Measurements from ENCODE around the gene USH2A.
A peak's percentile ranks its signal among the peaks of the same experiment; 100 is the strongest.

Gene USH2A

DNA sequence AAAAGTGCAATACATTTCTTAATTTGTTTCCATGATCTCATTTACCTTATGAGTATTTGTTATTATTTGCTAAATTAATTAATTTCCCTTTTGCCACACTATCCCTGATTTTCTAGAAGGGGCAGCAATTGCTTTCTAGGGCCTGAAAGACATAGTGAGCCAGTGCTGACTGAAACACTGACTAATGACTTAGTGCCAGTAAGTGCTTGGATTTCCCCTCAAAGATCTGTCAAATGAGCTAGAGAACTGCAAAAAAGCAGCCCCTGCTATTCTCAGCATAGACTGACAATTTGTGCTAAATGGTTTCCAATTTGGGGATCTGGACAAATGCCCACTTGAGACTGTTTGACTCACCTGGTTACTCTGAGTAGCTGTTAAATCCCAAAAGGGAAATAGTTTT is 35.6 kb upstream of the USH2A start:
- no peak for DNase-seq (ENCODE audit: low read depth)
- TF ChIP-seq, protein P1, sequence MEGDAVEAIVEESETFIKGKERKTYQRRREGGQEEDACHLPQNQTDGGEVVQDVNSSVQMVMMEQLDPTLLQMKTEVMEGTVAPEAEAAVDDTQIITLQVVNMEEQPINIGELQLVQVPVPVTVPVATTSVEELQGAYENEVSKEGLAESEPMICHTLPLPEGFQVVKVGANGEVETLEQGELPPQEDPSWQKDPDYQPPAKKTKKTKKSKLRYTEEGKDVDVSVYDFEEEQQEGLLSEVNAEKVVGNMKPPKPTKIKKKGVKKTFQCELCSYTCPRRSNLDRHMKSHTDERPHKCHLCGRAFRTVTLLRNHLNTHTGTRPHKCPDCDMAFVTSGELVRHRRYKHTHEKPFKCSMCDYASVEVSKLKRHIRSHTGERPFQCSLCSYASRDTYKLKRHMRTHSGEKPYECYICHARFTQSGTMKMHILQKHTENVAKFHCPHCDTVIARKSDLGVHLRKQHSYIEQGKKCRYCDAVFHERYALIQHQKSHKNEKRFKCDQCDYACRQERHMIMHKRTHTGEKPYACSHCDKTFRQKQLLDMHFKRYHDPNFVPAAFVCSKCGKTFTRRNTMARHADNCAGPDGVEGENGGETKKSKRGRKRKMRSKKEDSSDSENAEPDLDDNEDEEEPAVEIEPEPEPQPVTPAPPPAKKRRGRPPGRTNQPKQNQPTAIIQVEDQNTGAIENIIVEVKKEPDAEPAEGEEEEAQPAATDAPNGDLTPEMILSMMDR (conservative IDR thresholded peaks at IDR 0.05; ENCODE audit: low read depth, low read length) = no peak
- no peak overlapping the region for H3K4me3 ChIP-seq (ENCODE audit: low read length)

DNA sequence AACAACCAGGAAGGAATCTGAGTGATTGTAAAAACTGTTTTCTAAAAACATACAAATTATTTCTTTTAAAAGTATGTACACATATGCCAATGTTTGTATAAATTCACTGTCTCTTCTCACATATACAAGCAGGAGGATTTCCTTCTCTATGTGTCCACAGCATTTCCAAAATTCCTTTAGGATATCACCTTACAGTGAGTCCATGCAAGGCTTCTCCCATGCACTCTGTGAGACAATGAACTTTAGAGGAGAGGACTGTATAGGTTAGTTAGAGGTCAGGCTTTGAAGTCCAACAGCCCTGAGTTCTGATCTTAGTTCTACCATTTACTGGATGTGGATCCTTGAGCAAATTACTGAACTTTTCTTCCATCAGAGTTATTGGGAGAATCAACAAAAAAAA is 34.1 kb upstream of the USH2A start:
- TF ChIP-seq, protein P1 (conservative IDR thresholded peaks at IDR 0.05; ENCODE audit: low read depth, low read length) = no peak
- no peak for DNase-seq (ENCODE audit: low read depth)
- no peak overlapping the region for H3K4me3 ChIP-seq (ENCODE audit: low read length)

DNA sequence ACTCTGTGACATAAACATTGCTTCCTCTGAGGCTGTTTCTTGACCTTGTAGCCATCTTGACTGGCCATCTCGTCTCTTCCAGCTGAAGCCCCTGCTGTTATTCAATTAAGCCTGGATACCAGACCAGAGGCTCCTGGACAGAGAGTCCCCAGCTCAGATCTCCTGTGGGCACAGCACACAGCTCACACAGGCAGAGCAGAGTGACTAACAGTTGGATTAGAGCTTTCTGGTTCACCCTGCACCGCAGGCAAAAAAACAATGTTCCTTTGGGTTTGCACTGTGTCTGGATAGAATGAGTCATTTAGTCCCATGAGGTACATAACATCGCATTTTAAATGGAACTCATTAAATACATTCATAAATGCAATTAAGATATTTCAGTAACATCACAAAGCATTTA is 33.4 kb upstream of the USH2A start:
- peak; percentile 87 for DNase-seq (ENCODE audit: low read depth)
- TF ChIP-seq, protein P1 (conservative IDR thresholded peaks at IDR 0.05; ENCODE audit: low read depth, low read length) = no peak
- H3K4me3 ChIP-seq (ENCODE audit: low read length) = no peak overlapping the region

DNA sequence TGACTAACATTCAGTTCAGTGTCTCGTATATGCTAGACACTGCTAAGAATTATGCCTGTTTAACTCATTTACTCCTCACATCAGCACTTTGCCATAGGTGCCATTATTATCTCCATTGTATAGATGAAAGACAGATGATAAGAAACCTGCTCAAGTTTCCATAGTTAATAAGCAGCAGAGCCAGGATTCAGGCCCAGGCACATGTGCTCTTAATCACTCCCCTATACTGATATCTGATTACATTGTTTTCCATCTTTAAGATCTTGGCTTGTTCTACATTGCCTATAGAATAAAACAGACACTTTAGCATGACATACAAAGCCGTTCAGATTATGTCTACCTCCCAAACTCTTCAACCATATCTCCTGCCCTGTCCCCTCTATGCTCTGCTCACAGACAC is 30.5 kb upstream of the USH2A start:
- TF ChIP-seq, protein P1 (conservative IDR thresholded peaks at IDR 0.05; ENCODE audit: low read depth, low read length) = no peak
- no peak for DNase-seq (ENCODE audit: low read depth)
- H3K4me3 ChIP-seq (ENCODE audit: low read length) = no peak overlapping the region

DNA sequence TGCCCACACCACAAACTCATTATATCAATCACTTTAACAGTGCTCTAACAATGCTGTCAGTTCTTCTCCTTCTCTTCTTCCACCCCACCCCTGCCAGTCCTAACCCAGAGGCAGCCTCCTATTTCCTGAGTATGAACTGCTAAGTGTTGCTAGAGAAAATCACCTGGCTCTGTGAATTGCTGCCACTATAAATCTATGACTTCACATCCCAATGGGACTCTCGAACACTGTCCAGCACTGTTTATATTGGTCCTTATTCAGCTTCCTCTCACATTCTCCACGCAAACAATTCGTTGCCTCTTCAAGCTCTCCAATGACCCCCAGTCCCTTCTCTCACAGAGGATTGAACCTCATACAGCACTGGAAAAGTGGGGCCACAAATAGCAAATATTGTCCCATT is 27.0 kb upstream of the USH2A start:
- TF ChIP-seq, protein P1 (conservative IDR thresholded peaks at IDR 0.05; ENCODE audit: low read depth, low read length) = no peak
- DNase-seq (ENCODE audit: low read depth) = no peak
- no peak overlapping the region for H3K4me3 ChIP-seq (ENCODE audit: low read length)

DNA sequence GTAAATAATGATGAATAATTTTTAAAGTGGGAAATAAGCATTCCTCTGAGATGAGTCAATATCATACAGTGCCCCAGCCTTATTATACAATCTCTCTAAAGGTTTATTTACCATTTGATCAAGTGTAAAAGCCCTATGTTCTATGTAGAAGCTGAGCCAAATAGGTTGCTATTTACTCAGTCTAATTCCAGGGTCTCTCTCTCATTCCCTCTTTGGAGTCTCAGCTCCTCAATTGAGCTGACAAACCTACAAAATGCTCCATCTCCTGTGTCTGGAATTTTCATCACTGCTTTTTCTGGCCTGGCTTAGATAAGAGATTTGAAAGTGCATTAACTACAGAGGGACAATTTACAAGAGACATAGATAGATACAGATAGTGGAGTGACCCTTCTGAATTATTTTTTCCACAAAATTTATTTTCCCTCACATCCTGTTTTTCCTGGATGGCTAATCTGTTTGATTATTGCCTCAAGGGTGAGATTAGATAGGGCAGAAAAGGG is 24.8 kb upstream of the USH2A start:
- TF ChIP-seq, protein P1 (conservative IDR thresholded peaks at IDR 0.05; ENCODE audit: low read depth, low read length) = no peak
- no peak overlapping the region for H3K4me3 ChIP-seq (ENCODE audit: low read length)
- no peak for DNase-seq (ENCODE audit: low read depth)

DNA sequence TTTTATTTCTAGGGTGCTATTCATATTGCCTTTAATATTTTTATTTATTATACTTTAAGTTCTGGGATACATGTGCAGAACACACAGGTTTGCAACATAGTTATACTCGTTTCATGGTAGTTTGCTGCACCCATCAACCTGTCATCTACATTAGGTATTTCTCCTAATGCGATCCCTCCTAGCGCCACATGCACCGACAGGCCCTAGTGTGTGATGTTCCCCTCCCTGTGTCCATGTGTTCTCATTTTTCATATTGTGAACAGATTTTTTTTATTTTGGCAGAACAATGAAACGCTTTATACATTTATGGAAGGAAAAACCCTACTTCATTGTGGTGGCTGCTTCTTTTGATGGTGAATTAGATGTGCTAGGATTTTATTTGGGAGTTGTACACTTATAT is 14.4 kb upstream of the USH2A start:
- no peak for DNase-seq (ENCODE audit: low read depth)
- H3K4me3 ChIP-seq (ENCODE audit: low read length) = no peak overlapping the region
- TF ChIP-seq, protein P1 (conservative IDR thresholded peaks at IDR 0.05; ENCODE audit: low read depth, low read length) = no peak
